ENCODE results near the gene MLLT3. TPM values are rescaled to one million over a fixed set of nuclear protein-coding genes. Genes with fewer than 3 reads are reported as not detected.

The MLLT3 gene
- total and polyA plus RNA-seq, 2 donors (not counting 3 experiments of a cell fraction or from before 2014, with no cell fraction given), result 6.1 to 10.0 TPM

GRCh38 chr9:20474496-20474895, 147.8 kb downstream of the MLLT3 start:
- H3K4me1 ChIP-seq (ENCODE audit: control insufficient read depth, extremely low read depth, insufficient read depth, low read length), result no peaks in the 10 kb centered on the region
- dilution Hi-C loops (cut with MboI; ENCODE audit: extremely low pct_ligation_motif_present, low sequenced_read_pairs), result no loop called here
- no peaks in the 10 kb centered on the region for H3K79me2 ChIP-seq (ENCODE audit: control insufficient read depth, insufficient read depth, low read length)
- peaks cover 2 to 3% of the 10 kb centered on the region in 2 experiments for H3K27me3 ChIP-seq (ENCODE audit: control insufficient read depth in 2 of 2, insufficient read depth in 2 of 2, low read length in 2 of 2)
- DNase-seq (ENCODE audit: low read depth, low spot score), result no peak
- no peaks in the 10 kb centered on the region for H4K20me1 ChIP-seq (replicated peaks; ENCODE audit: control insufficient read depth, extremely low read depth, insufficient read depth, low read length)
- no peak overlapping the region for H3K27ac ChIP-seq (ENCODE audit: insufficient read depth, low read depth, low read length)
- no peak overlapping the region for H3K9ac ChIP-seq (replicated peaks; ENCODE audit: extremely low read depth, insufficient read depth, low read length)
- H3K9me1 ChIP-seq (replicated peaks; ENCODE audit: control insufficient read depth, extremely low read depth, insufficient read depth, low read length), result no peaks in the 10 kb centered on the region
- no TSS peak for BruUV-seq (replicated peaks)
- intact Hi-C loops (cut with micrococcal nuclease), result no loop called here
- FAIRE-seq, result no peak
- CTCF ChIA-PET, result interaction anchor here (1.1 to 1.3 kb wide), 2 partner anchors 11 to 12 kb away, joined by 3 to 6 read pairs; no protein-coding TSS in a partner anchor
- H3K4me2 ChIP-seq (ENCODE audit: insufficient read depth, low read length), result no peak overlapping the region
- H2AFZ ChIP-seq (ENCODE audit: low read depth, low read length), result no peak overlapping the region
- no peaks in the 10 kb centered on the region for H3K36me3 ChIP-seq (ENCODE audit: control insufficient read depth in 2 of 2, extremely low read depth in 1 of 2, insufficient read depth in 2 of 2, low read length in 2 of 2)
- POLR2A ChIA-PET, result no interaction called here
- TF ChIP-seq GATA2 (IDR thresholded peaks at IDR 0.05; ENCODE audit: insufficient read depth, insufficient read length, low read depth, low read length), result no peak
- H3K9me3 ChIP-seq (replicated peaks; ENCODE audit: control insufficient read depth, insufficient read depth, low read length), result no peaks in the 10 kb centered on the region
- H3K4me3 ChIP-seq (replicated peaks in 1 of 3; ENCODE audit: insufficient read depth in 1 of 3, low read depth in 1 of 3, low read length in 3 of 3), result no peak overlapping the region

GRCh38 chr9:20473515-20474013, 148.7 kb downstream of the MLLT3 start:
- Histone ChIP-seq H3K9ac (replicated peaks; ENCODE audit: extremely low read depth, insufficient read depth, low read length) (no peak overlapping the region), H3K36me3 (ENCODE audit: control insufficient read depth in 2 of 2, extremely low read depth in 1 of 2, insufficient read depth in 2 of 2, low read length in 2 of 2) (no peaks in the 10 kb centered on the region), H3K79me2 (ENCODE audit: control insufficient read depth, insufficient read depth, low read length) (no peaks in the 10 kb centered on the region), H3K4me1 (ENCODE audit: control insufficient read depth, extremely low read depth, insufficient read depth, low read length) (no peaks in the 10 kb centered on the region), H3K9me1 (replicated peaks; ENCODE audit: control insufficient read depth, extremely low read depth, insufficient read depth, low read length) (no peaks in the 10 kb centered on the region), H3K27ac (ENCODE audit: insufficient read depth, low read depth, low read length) (no peak overlapping the region), H2AFZ (ENCODE audit: low read depth, low read length) (no peak overlapping the region), H3K9me3 (replicated peaks; ENCODE audit: control insufficient read depth, insufficient read depth, low read length) (no peaks in the 10 kb centered on the region), H4K20me1 (replicated peaks; ENCODE audit: control insufficient read depth, extremely low read depth, insufficient read depth, low read length) (no peaks in the 10 kb centered on the region), H3K4me2 (ENCODE audit: insufficient read depth, low read length) (no peak overlapping the region), H3K4me3 (replicated peaks in 1 of 3; ENCODE audit: insufficient read depth in 1 of 3, low read depth in 1 of 3, low read length in 3 of 3) (no peak overlapping the region), H3K27me3 (ENCODE audit: control insufficient read depth in 2 of 2, insufficient read depth in 2 of 2, low read length in 2 of 2) (peaks cover 2 to 3% of the 10 kb centered on the region in 2 experiments)
- CTCF ChIA-PET, result no interaction called here
- no TSS peak for BruUV-seq (replicated peaks)
- intact Hi-C loops (cut with micrococcal nuclease) (no loop called here), dilution Hi-C loops (cut with MboI; ENCODE audit: extremely low pct_ligation_motif_present, low sequenced_read_pairs) (no loop called here)
- POLR2A ChIA-PET, result no interaction called here
- TF ChIP-seq JUN (IDR thresholded peaks at IDR 0.05; ENCODE audit: borderline replicate concordance, insufficient read depth, insufficient read length, low read depth), result no peak
- FAIRE-seq (no peak), DNase-seq (ENCODE audit: low read depth, low spot score) (no peak)

All from endothelial cell of umbilical vein (primary cell).